Astrocyte of the spinal cord (primary cell): ENCODE data around the gene SMARCB1.

ENCODE experiments used
- DNase-seq: peaks from one replicate; pipeline ENCODE4 v3.0.0; 2011; ENCODE audit warnings: low read depth, low spot score
- H3K4me3 ChIP-seq: 2 replicates; pipeline ENCODE4 v1.5.1; 2011; ENCODE audit warnings: low read depth, mild to moderate bottlenecking, low read length, moderate library complexity
- in situ Hi-C: cut with HindIII; loops from 2 replicates; pipeline ENCODE4 v1.10.0; 2017; ENCODE audit warnings: low sequenced_read_pairs
- TF ChIP-seq, protein P1 (sequence below): IDR thresholded peaks from 2 replicates; pipeline ENCODE4 v1.5.1; 2012; ENCODE audit warnings: low read depth, mild to moderate bottlenecking, low read length, inconsistent platforms

SMARCB1 gene

GRCh38 chr22:23822101-23822671 lies 35.4 kb downstream of the SMARCB1 start:
- TF ChIP-seq, protein P1, sequence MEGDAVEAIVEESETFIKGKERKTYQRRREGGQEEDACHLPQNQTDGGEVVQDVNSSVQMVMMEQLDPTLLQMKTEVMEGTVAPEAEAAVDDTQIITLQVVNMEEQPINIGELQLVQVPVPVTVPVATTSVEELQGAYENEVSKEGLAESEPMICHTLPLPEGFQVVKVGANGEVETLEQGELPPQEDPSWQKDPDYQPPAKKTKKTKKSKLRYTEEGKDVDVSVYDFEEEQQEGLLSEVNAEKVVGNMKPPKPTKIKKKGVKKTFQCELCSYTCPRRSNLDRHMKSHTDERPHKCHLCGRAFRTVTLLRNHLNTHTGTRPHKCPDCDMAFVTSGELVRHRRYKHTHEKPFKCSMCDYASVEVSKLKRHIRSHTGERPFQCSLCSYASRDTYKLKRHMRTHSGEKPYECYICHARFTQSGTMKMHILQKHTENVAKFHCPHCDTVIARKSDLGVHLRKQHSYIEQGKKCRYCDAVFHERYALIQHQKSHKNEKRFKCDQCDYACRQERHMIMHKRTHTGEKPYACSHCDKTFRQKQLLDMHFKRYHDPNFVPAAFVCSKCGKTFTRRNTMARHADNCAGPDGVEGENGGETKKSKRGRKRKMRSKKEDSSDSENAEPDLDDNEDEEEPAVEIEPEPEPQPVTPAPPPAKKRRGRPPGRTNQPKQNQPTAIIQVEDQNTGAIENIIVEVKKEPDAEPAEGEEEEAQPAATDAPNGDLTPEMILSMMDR, result no peak
- H3K4me3 ChIP-seq, result no peak overlapping the region
- in situ Hi-C loops, result no loop called here
- DNase-seq, result no peak

- DNase-seq, result no peak
- in situ Hi-C loops, result no loop called here
- H3K4me3 ChIP-seq, result no peak overlapping the region
- TF ChIP-seq, protein P1, result no peak
Measured at GRCh38 chr22:23823331-23823791, 36.6 kb downstream of the SMARCB1 start.

DNA sequence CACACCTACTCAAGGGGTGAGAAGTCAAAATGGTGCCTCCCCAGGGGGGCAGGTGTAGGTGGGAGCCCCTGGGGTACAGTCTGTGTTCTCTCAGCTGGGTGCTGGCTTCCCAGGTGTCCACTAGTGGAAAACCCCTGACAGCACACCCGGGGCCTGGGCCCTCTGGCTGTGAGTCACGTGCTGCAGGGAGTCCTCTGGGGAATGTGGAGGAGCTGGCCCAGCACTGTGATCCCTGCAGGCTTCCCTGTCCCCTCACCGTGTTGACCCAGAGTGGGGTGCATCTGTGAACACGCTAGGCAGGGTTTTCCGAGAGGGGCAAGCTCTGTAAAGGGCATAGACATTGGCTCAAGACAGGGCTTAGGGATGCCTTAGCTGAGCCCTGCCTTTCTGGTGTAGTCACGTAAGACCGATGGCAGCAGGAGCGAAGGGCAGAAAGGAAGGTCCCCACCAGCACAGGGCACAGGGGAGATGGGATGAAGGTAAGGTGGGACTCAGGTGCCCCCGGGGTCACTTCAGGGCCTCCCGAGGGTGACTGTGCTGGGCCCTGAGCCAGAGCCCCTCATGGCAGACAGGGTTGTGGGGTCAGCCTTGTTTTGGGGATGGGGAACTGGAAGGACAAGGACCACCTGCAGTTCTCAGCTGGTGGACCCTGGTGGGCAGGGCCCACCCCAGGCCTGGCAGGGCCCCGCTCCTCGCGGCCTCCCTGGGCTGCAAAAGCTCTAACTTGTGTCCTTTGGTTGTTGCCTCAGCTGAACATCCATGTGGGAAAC lies 37.9 kb downstream of the SMARCB1 start:
- in situ Hi-C loops, result no loop called here
- TF ChIP-seq, protein P1, result no peak
- no peak overlapping the region for H3K4me3 ChIP-seq
- no peak for DNase-seq

- H3K4me3 ChIP-seq, result no peak overlapping the region
- no peak for DNase-seq
- TF ChIP-seq, protein P1, result no peak
- in situ Hi-C loops, result no loop called here
Measured at GRCh38 chr22:23825246-23825905, 38.6 kb downstream of the SMARCB1 start.

GRCh38 chr22:23826510-23827350 lies 40.0 kb downstream of the SMARCB1 start:
- in situ Hi-C loops, result no loop called here
- DNase-seq, result peak; percentile 9
- TF ChIP-seq, protein P1, result no peak
- H3K4me3 ChIP-seq, result no peak overlapping the region
